Skeletal muscle tissue (tissue), 4 donors: ENCODE measurements around the gene KLRC3. TPM values are rescaled to one million over a fixed set of nuclear protein-coding genes. Genes with fewer than 3 reads are reported as not detected.
A peak's percentile ranks its signal among the peaks of the same experiment; 100 is the strongest.

ENCODE experiments used
- H3K27ac ChIP-seq: one replicate; pipeline ENCODE4 v1.7.0; 2013; ENCODE audit warnings: mild to moderate bottlenecking, low read depth, low read length, inconsistent platforms
- H3K27me3 ChIP-seq, 3 donors: one replicate each; pipeline ENCODE4 v1.7.0; 2013; ENCODE audit warnings: low read length in 3 of 3; ENCODE audit not compliant: control insufficient read depth in 3 of 3, insufficient read depth in 3 of 3
- H3K36me3 ChIP-seq, 3 donors: one replicate each; pipeline ENCODE4 v1.7.0; 2013; ENCODE audit warnings: low read length in 3 of 3; ENCODE audit not compliant: control insufficient read depth in 3 of 3, insufficient read depth in 3 of 3
- H3K4me1 ChIP-seq, 3 donors: one replicate each; pipeline ENCODE4 v1.7.0; 2013; ENCODE audit warnings: low read length in 3 of 3, mild to moderate bottlenecking in 3 of 3; ENCODE audit not compliant: control insufficient read depth in 3 of 3, insufficient read depth in 3 of 3
- H3K4me3 ChIP-seq, 3 donors: one replicate each; pipeline ENCODE4 v1.7.0; 2013; ENCODE audit warnings: low read length in 3 of 3
- H3K9ac ChIP-seq, 3 donors: one replicate each; pipeline ENCODE4 v1.7.0; 2013; ENCODE audit warnings: low read length in 3 of 3, mild to moderate bottlenecking in 3 of 3, moderate library complexity in 2 of 3, low read depth in 1 of 3
- H3K9me3 ChIP-seq, 3 donors: one replicate each; pipeline ENCODE4 v1.7.0; 2013; ENCODE audit warnings: low read length in 3 of 3; ENCODE audit not compliant: control insufficient read depth in 3 of 3
- total RNA-seq: library from RNA; depleted of rRNA; stranded (reverse); fragments of >200 nt; gene quantifications from one replicate; pipeline ENCODE4 v1.2.3, GENCODE V29; 2014
- donor health status: Osteomylitis.

KLRC3 gene
- total RNA-seq, 1 donor from 2014 or later: not detected

- H3K9me3 ChIP-seq: no peaks in the 10 kb centered on the region
- H3K4me1 ChIP-seq: peaks cover 23 to 34% (median 26%) of the 10 kb centered on the region in 3 donors
- H3K27me3 ChIP-seq: no peaks in the 10 kb centered on the region
- H3K36me3 ChIP-seq: no peaks in the 10 kb centered on the region
- H3K27ac ChIP-seq: peak overlapping the region; percentile 88
- H3K9ac ChIP-seq: peak overlapping the region; percentile 87 to 92 (median 88)
- peak overlapping the region; percentile 89 to 94 (median 94) for H3K4me3 ChIP-seq
These were observed 56.2 kb downstream of the KLRC3 start for GRCh38 chr12:10363914-10364814.

DNA sequence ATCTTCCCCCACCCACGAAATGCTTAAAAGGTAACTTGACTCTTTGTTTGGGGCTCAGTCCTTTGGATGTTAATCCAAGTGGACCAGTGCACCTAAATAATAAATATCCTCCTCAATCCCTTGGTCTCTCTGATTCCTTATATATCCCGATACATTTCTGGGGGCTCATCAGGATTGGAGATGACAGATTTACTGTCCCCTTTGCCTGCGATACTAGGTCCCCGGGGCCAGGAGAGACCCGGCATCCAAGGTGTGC, 56.8 kb downstream of the KLRC3 start:
- H3K9ac ChIP-seq: peak overlapping the region; percentile 87 to 92 (median 88)
- peak overlapping the region; percentile 89 to 94 (median 94) for H3K4me3 ChIP-seq
- peaks cover 23 to 34% (median 26%) of the 10 kb centered on the region in 3 donors for H3K4me1 ChIP-seq
- no peaks in the 10 kb centered on the region for H3K9me3 ChIP-seq
- H3K27me3 ChIP-seq: no peaks in the 10 kb centered on the region
- H3K36me3 ChIP-seq: no peaks in the 10 kb centered on the region
- peak overlapping the region; percentile 88 for H3K27ac ChIP-seq

DNA sequence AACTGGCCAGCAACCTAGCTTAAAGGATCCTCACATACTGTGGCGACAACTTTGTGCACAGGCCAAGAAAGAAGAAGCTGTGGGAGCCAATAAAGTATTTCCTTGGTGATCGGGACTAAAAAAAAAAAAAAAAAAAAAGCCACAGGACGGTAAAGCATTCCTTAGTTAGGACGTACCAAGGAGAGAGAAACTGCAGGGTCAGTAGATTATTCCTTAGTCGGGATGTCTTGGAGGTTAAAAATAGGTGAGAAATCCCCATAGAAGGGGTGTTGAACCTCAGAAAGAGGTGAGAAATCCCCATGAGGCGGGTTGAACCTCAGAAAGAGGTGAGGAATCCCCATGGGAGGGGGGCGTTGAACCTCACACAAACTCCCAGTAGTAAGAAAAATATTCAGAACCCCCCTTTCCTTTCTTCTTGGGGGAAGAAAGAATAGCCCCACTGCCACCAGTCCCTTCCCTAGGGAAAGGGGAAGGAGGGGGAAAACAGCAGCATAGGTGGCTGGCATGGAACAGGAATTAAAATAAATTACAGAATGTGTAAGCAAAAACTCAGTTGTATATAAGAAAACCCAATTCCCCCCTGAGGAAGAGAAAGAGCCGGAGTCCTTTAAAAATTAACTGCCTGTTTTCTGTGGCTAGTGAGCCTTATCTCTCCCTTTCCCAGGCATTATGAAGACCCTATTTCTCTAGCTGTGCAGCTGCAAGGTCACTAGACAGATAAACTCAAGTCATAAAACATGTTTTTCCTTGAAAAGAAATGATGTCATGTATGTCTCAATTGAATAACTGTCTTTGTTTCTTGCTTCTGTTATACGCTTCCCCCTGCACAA, 57.4 kb downstream of the KLRC3 start:
- H3K9ac ChIP-seq: peak overlapping the region; percentile 87 to 92 (median 88)
- H3K27me3 ChIP-seq: no peaks in the 10 kb centered on the region
- peaks cover 22 to 34% (median 26%) of the 10 kb centered on the region in 3 donors for H3K4me1 ChIP-seq
- H3K36me3 ChIP-seq: no peaks in the 10 kb centered on the region
- H3K27ac ChIP-seq: peak overlapping the region; percentile 88
- H3K4me3 ChIP-seq: peak overlapping the region; percentile 13 to 94 (median 94)
- H3K9me3 ChIP-seq: no peaks in the 10 kb centered on the region

DNA sequence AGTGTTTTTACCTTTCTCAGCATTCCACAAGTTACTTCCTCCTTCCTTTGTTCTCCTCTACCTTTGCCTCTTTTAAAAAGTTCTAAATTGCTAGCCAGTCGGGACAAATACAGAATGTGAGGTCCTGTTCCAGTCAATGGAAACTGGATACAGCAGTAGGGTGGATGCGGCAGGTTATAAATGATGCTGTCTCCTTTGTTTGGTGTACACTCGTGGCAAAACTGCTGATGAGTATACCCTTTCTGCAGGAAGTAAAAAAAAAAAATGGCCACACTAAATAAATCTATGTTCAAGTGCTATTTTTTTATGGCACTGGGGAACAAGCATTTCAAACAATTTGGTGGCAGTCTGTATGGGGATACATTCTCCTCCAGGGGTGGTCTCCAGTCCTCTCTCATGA, 58.1 kb downstream of the KLRC3 start:
- Histone ChIP-seq H3K27ac (no peak overlapping the region), H3K4me1 (peaks cover 22 to 34% (median 26%) of the 10 kb centered on the region in 3 donors), H3K27me3 (no peaks in the 10 kb centered on the region), H3K9ac (peak overlapping the region in 1 of 3 donors; percentile 18), H3K36me3 (no peaks in the 10 kb centered on the region), H3K9me3 (no peaks in the 10 kb centered on the region), H3K4me3 (no peak overlapping the region)

Other genes starting within 250 kb of the KLRC3 start
- not detected for gene OLR1, start 248.5 kb downstream of the KLRC3 start, total RNA-seq
- under 0.01 TPM for gene TMEM52B, start 241.6 kb downstream of the KLRC3 start, total RNA-seq
- 23.0 TPM for gene GABARAPL1, start 207.7 kb downstream of the KLRC3 start, total RNA-seq
- gene KLRD1, start 112.7 kb downstream of the KLRC3 start, total RNA-seq: 0.52 TPM
- 0.52 TPM for gene KLRK1, start 30.6 kb downstream of the KLRC3 start, total RNA-seq
- not detected for gene KLRC4, start 10.8 kb downstream of the KLRC3 start, total RNA-seq
- 1.0 TPM for gene KLRC2, start 15.4 kb upstream of the KLRC3 start, total RNA-seq
- 1.0 TPM for gene KLRC1, start 32.8 kb upstream of the KLRC3 start, total RNA-seq
- 1.0 TPM for gene EIF2S3B, start 85.3 kb upstream of the KLRC3 start, total RNA-seq
- 13.0 TPM for gene MAGOHB, start 193.0 kb upstream of the KLRC3 start, total RNA-seq